Progenitor cell of endocrine pancreas (in vitro differentiated cells): Measurements from ENCODE around the gene INPP5E. TPM values are rescaled to one million over a fixed set of nuclear protein-coding genes. Genes with fewer than 3 reads are reported as not detected.

Experiments used
- DNase-seq: peaks from one replicate; pipeline ENCODE4 v3.0.0; 2021; ENCODE audit warnings: low spot score; ENCODE audit not compliant: unreplicated experiment
- H3K27ac Mint-ChIP-seq: 2 replicates; pipeline ENCODE4 v1.8.0; 2021; ENCODE audit warnings: mild to moderate bottlenecking, moderate library complexity, mixed read lengths
- H3K27me3 Mint-ChIP-seq: 2 replicates; pipeline ENCODE4 v1.8.0; 2021; ENCODE audit warnings: mixed read lengths
- H3K36me3 Mint-ChIP-seq: 2 replicates; pipeline ENCODE4 v1.8.0; 2022; ENCODE audit warnings: mixed read lengths; ENCODE audit not compliant: insufficient read depth
- H3K4me1 Mint-ChIP-seq: 2 replicates; pipeline ENCODE4 v1.8.0; 2021; ENCODE audit warnings: low read depth, mixed read lengths
- H3K4me3 Mint-ChIP-seq: 2 replicates; pipeline ENCODE4 v1.8.0; 2021; ENCODE audit warnings: low read depth, mild to moderate bottlenecking, moderate library complexity, mixed read lengths
- H3K9me3 Mint-ChIP-seq: 2 replicates; pipeline ENCODE4 v1.8.0; 2021; ENCODE audit warnings: low read depth, mixed read lengths
- CTCF ChIP-seq: fragments of 200-600 bp; sonication (generic); IDR thresholded peaks from one replicate; pipeline ENCODE4 v1.5.0; 2021; ENCODE audit warnings: antibody characterized with exemption, mild to moderate bottlenecking; ENCODE audit not compliant: unreplicated experiment
- total RNA-seq: library from RNA; stranded (reverse); gene quantifications from 2 replicates; pipeline ENCODE4 v1.2.1, GENCODE V29; 2021

The INPP5E gene
- total RNA-seq, 1 donor from 2014 or later, result 25.1 TPM

DNA sequence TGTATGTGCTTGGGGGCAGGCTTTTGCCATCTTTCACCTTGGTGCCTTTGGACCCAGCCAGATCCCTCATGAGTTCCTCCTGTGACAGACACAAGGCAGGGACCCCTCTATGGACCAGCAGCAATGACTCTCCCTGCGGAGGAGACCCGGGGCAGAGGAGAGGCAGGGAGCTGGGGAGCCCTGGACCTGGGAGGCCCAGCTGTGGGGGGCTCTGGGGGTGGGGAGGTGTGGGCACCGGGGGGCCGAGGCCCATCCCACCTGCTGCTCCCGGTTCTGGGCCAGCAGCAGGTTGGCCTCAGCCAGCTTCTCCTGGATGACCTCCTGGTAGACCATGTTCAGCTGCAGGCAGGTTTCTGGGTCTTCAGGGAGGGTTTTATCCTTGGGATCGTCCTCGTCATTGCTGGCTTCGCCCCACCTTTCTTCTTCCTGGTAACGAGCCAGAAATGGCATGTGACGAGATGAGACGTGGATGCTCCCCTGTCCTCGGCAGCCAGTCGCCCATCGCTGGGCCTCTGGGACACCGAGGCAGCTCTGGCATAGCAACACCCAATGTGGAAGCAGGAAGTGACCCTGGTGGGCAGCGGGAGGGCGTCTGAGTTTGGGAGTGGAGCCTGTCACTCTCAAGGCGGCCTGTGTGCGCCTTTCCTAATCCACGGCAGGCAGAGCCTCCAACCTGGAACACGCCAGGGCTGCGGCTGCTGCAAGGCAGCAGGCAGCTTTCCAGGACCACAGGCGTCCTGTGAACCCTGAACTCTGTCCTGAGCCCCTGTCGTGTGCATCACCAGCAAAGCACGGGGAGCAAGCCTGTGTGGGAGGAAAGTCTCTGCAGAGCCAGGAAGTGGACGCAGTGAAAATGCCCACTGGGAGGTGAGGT, 44.1 kb downstream of the INPP5E start:
- no peak for DNase-seq
- H3K4me3 Mint-ChIP-seq, result no peak overlapping the region
- H3K27ac Mint-ChIP-seq, result no peak overlapping the region
- H3K36me3 Mint-ChIP-seq, result peaks cover 10% of the 10 kb centered on the region
- H3K9me3 Mint-ChIP-seq, result no peaks in the 10 kb centered on the region
- no peak for TF ChIP-seq CTCF
- H3K4me1 Mint-ChIP-seq, result peaks cover 10% of the 10 kb centered on the region
- no peaks in the 10 kb centered on the region for H3K27me3 Mint-ChIP-seq

GRCh38 chr9:136395020-136395340, 44.7 kb downstream of the INPP5E start:
- DNase-seq, result no peak
- no peak overlapping the region for H3K27ac Mint-ChIP-seq
- H3K36me3 Mint-ChIP-seq, result peaks cover 11% of the 10 kb centered on the region
- TF ChIP-seq CTCF, result no peak
- no peaks in the 10 kb centered on the region for H3K9me3 Mint-ChIP-seq
- H3K4me3 Mint-ChIP-seq, result no peak overlapping the region
- H3K4me1 Mint-ChIP-seq, result peaks cover 10% of the 10 kb centered on the region
- H3K27me3 Mint-ChIP-seq, result no peaks in the 10 kb centered on the region

- no peak for DNase-seq
Measured at GRCh38 chr9:136394312-136395019, 45.2 kb downstream of the INPP5E start.

GRCh38 chr9:136393531-136393930, 46.1 kb downstream of the INPP5E start:
- Mint-ChIP-seq H3K4me1 (peaks cover 2% of the 10 kb centered on the region), H3K9me3 (no peaks in the 10 kb centered on the region), H3K27me3 (no peaks in the 10 kb centered on the region), H3K4me3 (no peak overlapping the region), H3K27ac (no peak overlapping the region), H3K36me3 (peaks cover 14% of the 10 kb centered on the region)
- DNase-seq, result no peak
- no peak for TF ChIP-seq CTCF

More at GRCh38 chr9:136394312-136395019, 45.2 kb downstream of the INPP5E start:
- Mint-ChIP-seq H3K27ac (no peak overlapping the region), H3K27me3 (no peaks in the 10 kb centered on the region), H3K4me1 (peaks cover 10% of the 10 kb centered on the region), H3K9me3 (no peaks in the 10 kb centered on the region), H3K4me3 (no peak overlapping the region), H3K36me3 (peaks cover 14% of the 10 kb centered on the region)
- TF ChIP-seq CTCF, result no peak

DNA sequence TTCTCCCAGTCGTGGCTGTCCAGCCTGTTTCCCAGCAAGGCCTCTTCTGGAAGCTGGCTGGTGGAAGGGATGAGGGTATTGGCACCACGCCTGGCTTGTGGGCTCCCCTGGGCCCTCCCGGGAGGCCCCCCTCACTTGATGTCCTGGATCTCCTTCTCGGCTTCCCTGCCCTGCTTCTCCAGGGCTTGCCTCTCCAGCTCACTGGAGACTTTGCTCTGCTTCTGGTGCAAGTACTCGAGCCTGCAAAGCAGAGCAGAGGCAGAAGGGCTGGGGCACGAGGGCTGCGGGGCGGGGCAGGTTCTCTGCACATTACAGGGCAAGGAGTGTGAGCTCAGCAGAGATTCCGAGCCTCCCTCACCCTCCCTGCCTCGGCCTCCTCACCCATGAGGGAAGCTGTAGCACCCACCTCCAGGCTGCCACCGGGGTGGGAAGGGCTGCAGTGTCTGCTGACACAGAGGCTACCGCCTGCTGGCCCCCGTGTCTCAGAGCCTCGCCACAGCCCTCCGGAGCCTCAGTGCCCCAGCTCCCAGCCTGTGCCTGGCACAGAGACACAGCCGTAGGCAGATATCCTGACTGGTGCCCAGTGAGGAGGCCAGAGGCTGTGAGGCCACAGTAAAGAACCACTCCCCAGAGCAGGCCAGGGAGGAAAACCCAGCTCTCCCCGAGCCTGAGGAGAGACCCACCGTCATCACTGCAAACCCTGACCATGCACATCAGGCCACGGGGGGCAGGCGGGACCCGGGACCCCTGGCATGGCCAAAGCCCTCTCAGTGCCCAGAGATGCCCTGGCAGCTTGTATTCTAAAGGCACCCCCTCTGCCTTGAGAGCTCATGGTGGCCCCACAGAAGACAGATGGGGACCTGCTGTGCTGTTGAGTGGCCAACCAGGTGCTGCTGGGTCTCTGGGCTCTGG, 46.9 kb downstream of the INPP5E start:
- Mint-ChIP-seq H3K27me3 (no peaks in the 10 kb centered on the region), H3K4me3 (no peak overlapping the region), H3K27ac (no peak overlapping the region), H3K36me3 (peaks cover 15% of the 10 kb centered on the region), H3K9me3 (no peaks in the 10 kb centered on the region), H3K4me1 (no peaks in the 10 kb centered on the region)
- TF ChIP-seq CTCF, result no peak
- DNase-seq, result no peak
